IMR-90 (cell line): Measurements from ENCODE around the gene GMPPB. TPM values are rescaled to one million over a fixed set of nuclear protein-coding genes. Genes with fewer than 3 reads are reported as not detected.

Experiments used
- ATAC-seq: fragments of 200-7000 bp; cut with Tn5 transposase; 2 replicates; pipeline ENCODE4 v1.9.1; 2020; ENCODE audit warnings: low read depth, mild to moderate bottlenecking, moderate library complexity
- BruUV-seq: library from RNA; stranded (reverse); fragments of 400-500 nt; replicated peaks from 2 replicates; lab custom pipeline; 2021; lab: Mats Ljungman, UMichigan
- CTCF ChIA-PET: fragments of 300-600 bp; formaldehyde crosslinking; extraction: SDS; loops from one replicate; lab custom pipeline; 2021; ENCODE audit warnings: antibody characterized with exemption; lab: Yijun Ruan, JAX
- POLR2A ChIA-PET: fragments of 300-600 bp; sonication (Branson Sonifier 250); formaldehyde crosslinking; loops from one replicate; lab custom pipeline; 2022; ENCODE audit warnings: antibody characterized with exemption; ENCODE audit not compliant: unreplicated experiment; lab: Charles Lee
- DNase-seq: peaks from one replicate; pipeline ENCODE4 v3.0.0; 2013
- H2AFZ ChIP-seq: replicated peaks from 2 replicates; pipeline ENCODE3; 2013; ENCODE audit warnings: low read length, mild to moderate bottlenecking; ENCODE audit not compliant: poor library complexity
- H2AK5ac ChIP-seq: 2 replicates; pipeline ENCODE4 v1.6.1; 2013; ENCODE audit warnings: low read depth, low read length, inconsistent platforms
- H2AK9ac ChIP-seq: replicated peaks from 2 replicates; pipeline ENCODE3; 2013; ENCODE audit warnings: mild to moderate bottlenecking, low read depth, low read length, moderate library complexity; ENCODE audit not compliant: poor library complexity
- H2BK120ac ChIP-seq: 2 replicates; pipeline ENCODE4 v1.6.1; 2013; ENCODE audit warnings: low read depth, low read length, inconsistent platforms
- H2BK15ac ChIP-seq: 3 replicates; pipeline ENCODE4 v1.6.1; 2013; ENCODE audit warnings: low read depth, low read length, inconsistent platforms
- H2BK20ac ChIP-seq: 2 replicates; pipeline ENCODE4 v1.6.1; 2013; ENCODE audit warnings: low read depth, mild to moderate bottlenecking, inconsistent platforms, low read length, moderate library complexity
- H2BK5ac ChIP-seq: 2 replicates; pipeline ENCODE4 v1.6.1; 2013; ENCODE audit warnings: mild to moderate bottlenecking, low read depth, low read length, inconsistent platforms; ENCODE audit not compliant: poor library complexity, severe bottlenecking
- H3K14ac ChIP-seq: replicated peaks from 2 replicates; pipeline ENCODE4 v1.6.1; 2013; ENCODE audit warnings: low read depth, low read length, inconsistent platforms
- H3K18ac ChIP-seq: 2 replicates; pipeline ENCODE4 v1.6.1; 2013; ENCODE audit warnings: low read depth, low read length, control low read depth
- H3K23ac ChIP-seq: 2 replicates; pipeline ENCODE4 v1.6.1; 2013; ENCODE audit warnings: low read depth, low read length, inconsistent platforms
- H3K27ac ChIP-seq: 2 replicates; pipeline ENCODE4 v1.5.1; 2013; ENCODE audit warnings: mild to moderate bottlenecking, control low read depth, low read length; ENCODE audit not compliant: insufficient read depth
- H3K27me3 ChIP-seq: 2 replicates; pipeline ENCODE4 v1.6.1; 2013; ENCODE audit warnings: low read length; ENCODE audit not compliant: control insufficient read depth, insufficient read depth
- H3K36me3 ChIP-seq: 2 replicates; pipeline ENCODE4 v1.6.1; 2013; ENCODE audit warnings: low read length, mixed read lengths; ENCODE audit not compliant: control insufficient read depth, insufficient read depth
- H3K4ac ChIP-seq: 2 replicates; pipeline ENCODE4 v1.6.1; 2013; ENCODE audit warnings: low read depth, low read length, inconsistent platforms
- H3K4me1 ChIP-seq: 2 replicates; pipeline ENCODE4 v1.6.1; 2013; ENCODE audit warnings: low read length, mixed read lengths; ENCODE audit not compliant: control insufficient read depth, insufficient read depth
- H3K4me2 ChIP-seq: 2 replicates; pipeline ENCODE4 v1.6.1; 2013; ENCODE audit warnings: low read depth, mild to moderate bottlenecking, control low read depth, low read length, moderate library complexity
- H3K4me3 ChIP-seq: 2 replicates; pipeline ENCODE4 v1.5.1; 2013; ENCODE audit warnings: low read depth, mild to moderate bottlenecking, control low read depth, low read length, moderate library complexity; ENCODE audit not compliant: insufficient read depth
- H3K56ac ChIP-seq: 2 replicates; pipeline ENCODE4 v1.6.1; 2013; ENCODE audit warnings: low read length, inconsistent platforms; ENCODE audit not compliant: insufficient read depth; ENCODE audit errors: extremely low read depth
- H3K79me1 ChIP-seq, 2 experiments: 2 replicates each; pipeline ENCODE4 v1.6.1; 2013; ENCODE audit warnings: low read length in 2 of 2, inconsistent platforms in 1 of 2, low read depth in 1 of 2
- H3K9ac ChIP-seq: 2 replicates; pipeline ENCODE4 v1.6.1; 2013; ENCODE audit warnings: low read depth, low read length, control low read depth
- H3K9me1 ChIP-seq: 2 replicates; pipeline ENCODE4 v1.6.1; 2013; ENCODE audit warnings: low read length, inconsistent platforms; ENCODE audit not compliant: insufficient read depth
- H3K9me3 ChIP-seq: 2 replicates; pipeline ENCODE4 v1.6.1; 2013; ENCODE audit warnings: low read length; ENCODE audit not compliant: control insufficient read depth, insufficient read depth
- H4K20me1 ChIP-seq: 2 replicates; pipeline ENCODE4 v1.6.1; 2013; ENCODE audit warnings: low read length, inconsistent platforms; ENCODE audit not compliant: insufficient read depth
- H4K5ac ChIP-seq: 2 replicates; pipeline ENCODE4 v1.6.1; 2013; ENCODE audit warnings: mild to moderate bottlenecking, low read depth, low read length, control low read depth
- H4K8ac ChIP-seq, 2 experiments: 2 replicates each; pipeline ENCODE4 v1.6.1; 2013; ENCODE audit warnings: low read depth in 2 of 2, low read length in 2 of 2, control low read depth in 1 of 2, inconsistent platforms in 1 of 2
- H4K91ac ChIP-seq: 2 replicates; pipeline ENCODE4 v1.6.1; 2013; ENCODE audit warnings: low read depth, low read length, inconsistent platforms; ENCODE audit not compliant: insufficient read depth
- BHLHE40 ChIP-seq: fragments of 150-350 bp; IDR thresholded peaks from 2 replicates; pipeline ENCODE4 v1.6.1; 2016; ENCODE audit warnings: mild to moderate bottlenecking, low read depth, low read length
- CEBPB ChIP-seq: IDR thresholded peaks from 2 replicates; pipeline ENCODE4 v1.6.1; 2012; ENCODE audit warnings: low read depth, low read length, improper control_type of control experiment
- CHD1 ChIP-seq: IDR thresholded peaks from 2 replicates; pipeline ENCODE4 v1.6.1; 2012; ENCODE audit warnings: low read depth, low read length, improper control_type of control experiment
- CTCF ChIP-seq: conservative IDR thresholded peaks from 2 replicates; pipeline ENCODE4 v1.5.1; 2012; ENCODE audit warnings: mild to moderate bottlenecking, low read depth, low read length, improper control_type of control experiment
- ELK1 ChIP-seq: fragments of 150-350 bp; IDR thresholded peaks from 2 replicates; pipeline ENCODE4 v1.6.1; 2016; ENCODE audit warnings: low read depth, mild to moderate bottlenecking, low read length, moderate library complexity, borderline replicate concordance
- FOS ChIP-seq: fragments of 150-350 bp; IDR thresholded peaks from 2 replicates; pipeline ENCODE4 v1.6.1; 2016; ENCODE audit warnings: low read depth, low read length
- MAFK ChIP-seq: IDR thresholded peaks from 2 replicates; pipeline ENCODE4 v1.6.1; 2012; ENCODE audit warnings: low read depth, low read length, improper control_type of control experiment
- MAZ ChIP-seq: IDR thresholded peaks from 2 replicates; pipeline ENCODE4 v1.6.1; 2012; ENCODE audit warnings: low read depth, mild to moderate bottlenecking, low read length, improper control_type of control experiment, moderate library complexity, borderline replicate concordance
- MXI1 ChIP-seq: IDR thresholded peaks from 2 replicates; pipeline ENCODE4 v1.6.1; 2012; ENCODE audit warnings: low read depth, mild to moderate bottlenecking, low read length, moderate library complexity, borderline replicate concordance
- NFE2L2 ChIP-seq: fragments of 150-350 bp; IDR thresholded peaks from 2 replicates; pipeline ENCODE4 v1.6.1; 2016; ENCODE audit warnings: low read depth, mild to moderate bottlenecking, low read length
- POLR2A ChIP-seq: IDR thresholded peaks from 2 replicates; pipeline ENCODE4 v1.6.1; 2012; ENCODE audit warnings: mild to moderate bottlenecking, low read depth, low read length
- RAD21 ChIP-seq: IDR thresholded peaks from 2 replicates; pipeline ENCODE4 v1.6.1; 2012; ENCODE audit warnings: low read length, improper control_type of control experiment
- RCOR1 ChIP-seq: IDR thresholded peaks from 2 replicates; pipeline ENCODE4 v1.6.1; 2012; ENCODE audit warnings: mild to moderate bottlenecking, low read length, improper control_type of control experiment; ENCODE audit not compliant: insufficient replicate concordance
- RFX5 ChIP-seq: IDR thresholded peaks from 2 replicates; pipeline ENCODE4 v1.8.0; 2012; ENCODE audit warnings: low read depth, mild to moderate bottlenecking, low read length, moderate library complexity
- SMC3 ChIP-seq: fragments of 150-350 bp; IDR thresholded peaks from 2 replicates; pipeline ENCODE4 v1.6.1; 2016; ENCODE audit warnings: low read depth, mild to moderate bottlenecking, antibody characterized with exemption, low read length, moderate library complexity
- USF2 ChIP-seq: fragments of 150-350 bp; IDR thresholded peaks from 2 replicates; pipeline ENCODE4 v1.6.1; 2017; ENCODE audit warnings: mild to moderate bottlenecking, antibody characterized with exemption, low read length, low read depth
- WGBS, 2 experiments: methylation state at CpG; one replicate each; pipeline versions ENCODE4 v1.1.5 to v1.1.7; 2013; ENCODE audit warnings: missing lambda C conversion rate in 2 of 2; ENCODE audit not compliant: insufficient read length in 1 of 2; ENCODE audit errors: extremely low coverage in 2 of 2; 5-methylcytosine and 5-hydroxymethylcytosine counted together
- dilution Hi-C: fragments of 300-500 bp; cut with HindIII; formaldehyde crosslinking; loops from one replicate; pipeline ENCODE4 v1.14.3; 2018; ENCODE audit warnings: low sequenced_read_pairs; ENCODE audit not compliant: unreplicated experiment
- in situ Hi-C: fragments of 300-500 bp; cut with MboI; formaldehyde crosslinking; loops from 3 replicates; pipeline ENCODE4 v1.14.3; 2019; ENCODE audit warnings: low sequenced_read_pairs, inconsistent platforms, mixed read lengths
- intact Hi-C: fragments of 100-400 bp; cut with micrococcal nuclease; formaldehyde crosslinking; loops from 2 replicates; pipeline ENCODE4 v1.10.0; 2022
- polyA plus RNA-seq, 3 experiments: library from polyadenylated mRNA; depleted of rRNA; stranded (reverse); fragments of >200 nt; gene quantifications; 2 replicates each; pipeline ENCODE4 v1.2.3, GENCODE V29; 2012; ENCODE audit warnings: low replicate concordance in 1 of 3
- total RNA-seq: library from RNA; depleted of rRNA; stranded (reverse); fragments of >200 nt; gene quantifications from 2 replicates; pipeline ENCODE4 v1.2.3, GENCODE V29; 2012

GMPPB gene
- total and polyA plus RNA-seq, 2 of the 4 experiments (the other 2 are of a cell fraction) = 27.9 to 37.3 TPM

- POLR2A ChIA-PET = no interaction called here
- Histone ChIP-seq H3K14ac (no peak overlapping the region), H3K4me2 (no peak overlapping the region), H3K4ac (no peak overlapping the region), H4K8ac (no peak overlapping the region), H3K4me3 (no peak overlapping the region), H3K18ac (no peak overlapping the region), H4K91ac (no peak overlapping the region), H3K9ac (no peak overlapping the region), H2BK15ac (no peak overlapping the region), H3K27me3 (no peaks in the 10 kb centered on the region), H2AFZ (no peak overlapping the region), H3K23ac (no peak overlapping the region), H4K20me1 (peaks cover 7% of the 10 kb centered on the region; the same call in 1 of the 2 replicates), H2BK5ac (no peak overlapping the region), H3K9me1 (no peaks in the 10 kb centered on the region), H2AK9ac (no peak overlapping the region), H3K79me1 (no peaks in the 10 kb centered on the region), H2AK5ac (no peak overlapping the region), H3K56ac (no peak overlapping the region), H3K27ac (no peak overlapping the region), H3K9me3 (no peaks in the 10 kb centered on the region), H4K5ac (no peak overlapping the region), H2BK20ac (no peak overlapping the region), H2BK120ac (no peak overlapping the region), H3K36me3 (peaks cover 35% of the 10 kb centered on the region), H3K4me1 (no peaks in the 10 kb centered on the region)
- dilution Hi-C loops (no loop called here), in situ Hi-C loops (no loop called here), intact Hi-C loops (loop anchor here (10.0 kb wide), 1 partner anchor 389 kb away; no protein-coding TSS in a partner anchor)
- TF ChIP-seq ELK1 (no peak), USF2 (no peak), RFX5 (no peak), CHD1 (no peak), NFE2L2 (no peak), POLR2A (no peak), BHLHE40 (no peak), SMC3 (no peak), MAZ (no peak), CTCF (no peak), MXI1 (no peak), RAD21 (no peak), MAFK (no peak), CEBPB (no peak), RCOR1 (no peak), FOS (no peak)
- 95% methylated on average over 7 of the region's 17 CpGs; no CpG with 5 or more reads in 1 of the 2 experiments for WGBS, 2 experiments
- BruUV-seq = no TSS peak
- CTCF ChIA-PET = no interaction called here
- DNase-seq = no peak
- no peak for ATAC-seq
These were observed 18.3 kb downstream of the GMPPB start for GRCh38 chr3:49705390-49705960.
